ENCODE measurements around the gene FST.

DNA sequence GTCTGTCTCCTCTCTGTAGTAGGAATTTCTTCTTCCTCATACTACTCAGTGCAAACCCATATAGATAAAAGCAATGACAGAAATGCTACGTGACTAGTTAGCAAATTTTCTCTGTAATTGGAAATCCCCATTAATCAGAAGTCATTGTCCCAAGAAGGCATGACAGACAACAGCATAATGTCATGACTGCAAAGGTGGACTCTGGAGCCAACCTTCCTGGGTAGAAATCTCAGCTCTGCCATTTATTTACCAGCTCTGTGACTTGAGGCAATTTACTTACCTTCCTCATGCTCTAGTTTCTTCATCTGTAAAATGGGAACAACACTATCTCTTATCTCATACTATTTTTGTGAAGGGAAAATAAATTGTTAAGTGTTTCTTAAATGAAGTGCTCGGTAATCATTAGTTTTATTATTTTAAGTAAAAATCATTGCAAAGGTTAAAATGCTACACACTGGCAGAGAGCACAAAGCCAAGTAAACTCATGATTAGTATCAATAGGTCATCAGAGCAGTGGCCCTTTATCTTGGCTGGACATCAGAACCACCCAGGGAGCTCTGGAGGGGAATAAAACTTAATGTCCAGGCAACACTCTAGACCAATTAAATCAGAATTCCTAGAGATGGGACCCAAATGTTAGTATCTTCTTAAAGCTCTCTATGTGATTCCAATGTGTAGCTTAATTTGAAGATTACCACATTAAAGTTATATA lies 43.8 kb upstream of the FST start:
- TF ChIP-seq, protein P1, sequence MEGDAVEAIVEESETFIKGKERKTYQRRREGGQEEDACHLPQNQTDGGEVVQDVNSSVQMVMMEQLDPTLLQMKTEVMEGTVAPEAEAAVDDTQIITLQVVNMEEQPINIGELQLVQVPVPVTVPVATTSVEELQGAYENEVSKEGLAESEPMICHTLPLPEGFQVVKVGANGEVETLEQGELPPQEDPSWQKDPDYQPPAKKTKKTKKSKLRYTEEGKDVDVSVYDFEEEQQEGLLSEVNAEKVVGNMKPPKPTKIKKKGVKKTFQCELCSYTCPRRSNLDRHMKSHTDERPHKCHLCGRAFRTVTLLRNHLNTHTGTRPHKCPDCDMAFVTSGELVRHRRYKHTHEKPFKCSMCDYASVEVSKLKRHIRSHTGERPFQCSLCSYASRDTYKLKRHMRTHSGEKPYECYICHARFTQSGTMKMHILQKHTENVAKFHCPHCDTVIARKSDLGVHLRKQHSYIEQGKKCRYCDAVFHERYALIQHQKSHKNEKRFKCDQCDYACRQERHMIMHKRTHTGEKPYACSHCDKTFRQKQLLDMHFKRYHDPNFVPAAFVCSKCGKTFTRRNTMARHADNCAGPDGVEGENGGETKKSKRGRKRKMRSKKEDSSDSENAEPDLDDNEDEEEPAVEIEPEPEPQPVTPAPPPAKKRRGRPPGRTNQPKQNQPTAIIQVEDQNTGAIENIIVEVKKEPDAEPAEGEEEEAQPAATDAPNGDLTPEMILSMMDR (IDR thresholded peaks at IDR 0.05): no peak
- TF ChIP-seq ZFX (IDR thresholded peaks at IDR 0.05; ENCODE audit: borderline replicate concordance): no peak

Measured in 22Rv1 (cell line).